GM18867 (cell line): ENCODE results near the gene CRTAC1.

Experiments used
- ATAC-seq: cut with Tn5 transposase; IDR thresholded peaks from one replicate; pipeline ENCODE4 v1.9.1; 2021; ENCODE audit warnings: mild to moderate bottlenecking, moderate library complexity; ENCODE audit not compliant: unreplicated experiment

Gene CRTAC1

DNA sequence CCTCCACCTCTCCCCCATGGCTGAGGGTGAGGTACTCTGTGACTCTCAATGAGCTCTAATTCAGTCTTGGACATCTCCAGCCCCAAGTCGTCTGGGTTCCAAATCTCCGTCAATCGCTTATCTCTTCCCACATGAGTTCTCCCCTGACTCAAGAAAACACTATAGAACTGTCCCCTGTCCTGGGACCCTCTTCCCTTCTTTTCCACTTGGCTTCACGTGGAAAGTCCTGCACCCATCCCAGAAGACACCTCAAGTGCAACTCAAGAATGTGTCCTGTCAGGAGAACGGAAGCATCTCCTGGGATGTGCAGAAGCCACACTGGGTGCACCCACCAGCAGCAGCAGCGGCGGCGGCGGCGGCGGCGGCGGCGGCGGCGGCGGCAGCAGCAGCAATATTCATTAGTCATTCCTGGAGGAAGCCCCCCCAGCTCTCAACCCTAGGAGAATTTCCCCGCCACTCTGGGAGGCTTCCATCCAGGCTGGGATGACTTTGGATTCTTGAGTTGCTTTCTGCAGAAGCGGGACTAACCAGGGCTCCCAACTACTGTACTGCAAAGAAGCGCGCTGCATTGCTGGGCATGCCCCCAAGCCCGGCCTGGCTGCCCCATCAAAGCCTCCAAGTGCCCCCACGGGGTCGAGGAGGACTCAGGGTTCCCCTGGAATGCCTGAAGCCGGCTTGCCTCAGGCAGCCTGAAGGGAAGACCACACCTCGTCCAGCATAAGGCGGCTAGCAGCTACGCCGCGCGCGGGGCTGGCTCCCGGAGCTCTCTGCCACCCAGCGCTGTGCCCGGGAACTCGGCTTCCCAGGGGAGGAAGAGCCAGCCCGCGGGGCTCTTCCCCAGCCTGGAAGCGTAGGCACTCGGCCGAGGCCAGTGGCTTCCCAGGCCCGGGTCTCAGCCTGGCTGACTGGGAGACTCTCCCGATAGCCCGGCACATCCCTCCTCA is 1.0 kb downstream of the CRTAC1 start:
- no peak for ATAC-seq

DNA sequence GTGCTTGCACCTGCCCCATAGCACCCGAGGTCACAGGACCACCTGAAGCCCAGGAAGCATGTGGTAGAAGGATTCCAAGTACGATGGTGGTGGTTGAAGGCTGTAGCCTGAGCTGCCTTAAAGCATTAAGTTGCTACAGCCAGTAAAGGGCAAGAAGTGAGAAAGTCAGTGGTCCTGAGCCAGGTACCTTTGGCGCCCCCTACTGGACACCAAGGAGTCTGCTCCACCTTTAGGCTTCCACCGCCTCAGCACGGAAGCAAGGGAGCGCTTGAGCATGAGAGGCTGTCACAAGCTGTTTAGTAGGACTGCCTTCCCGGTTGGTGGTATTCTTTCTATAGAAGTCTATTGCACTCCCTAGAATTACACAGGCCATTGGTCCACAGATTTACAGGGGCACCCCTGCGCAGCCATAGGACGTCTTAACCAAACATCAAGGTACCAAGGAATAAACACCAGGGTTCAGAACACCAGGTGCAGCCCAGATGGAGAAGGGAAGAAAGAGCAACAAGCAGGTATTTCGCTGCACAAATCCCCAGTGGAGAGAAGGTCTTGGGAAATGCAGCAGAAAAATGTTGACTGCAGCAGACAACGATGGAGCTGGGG is 2.2 kb downstream of the CRTAC1 start:
- ATAC-seq = peak; percentile 68

DNA sequence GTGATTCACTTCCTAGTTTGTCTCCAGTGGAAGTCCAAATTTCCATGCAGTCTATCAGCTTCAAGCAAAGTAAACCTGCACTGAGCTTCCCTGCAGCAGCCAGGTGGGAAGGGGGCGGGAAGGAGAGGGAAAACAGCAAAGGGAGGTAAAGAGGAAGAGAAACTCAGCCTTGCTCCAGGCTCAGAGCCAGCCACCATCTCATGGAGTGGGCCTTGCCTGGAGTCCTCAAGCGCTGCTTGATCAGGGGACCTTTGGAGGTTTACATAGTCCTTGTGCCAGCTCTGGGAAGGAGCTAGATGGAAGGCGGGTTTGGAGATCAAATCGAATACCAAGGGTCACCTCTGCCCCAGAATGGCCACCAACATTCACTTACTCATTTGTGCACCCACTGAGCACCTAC is 7.4 kb downstream of the CRTAC1 start:
- ATAC-seq = no peak

DNA sequence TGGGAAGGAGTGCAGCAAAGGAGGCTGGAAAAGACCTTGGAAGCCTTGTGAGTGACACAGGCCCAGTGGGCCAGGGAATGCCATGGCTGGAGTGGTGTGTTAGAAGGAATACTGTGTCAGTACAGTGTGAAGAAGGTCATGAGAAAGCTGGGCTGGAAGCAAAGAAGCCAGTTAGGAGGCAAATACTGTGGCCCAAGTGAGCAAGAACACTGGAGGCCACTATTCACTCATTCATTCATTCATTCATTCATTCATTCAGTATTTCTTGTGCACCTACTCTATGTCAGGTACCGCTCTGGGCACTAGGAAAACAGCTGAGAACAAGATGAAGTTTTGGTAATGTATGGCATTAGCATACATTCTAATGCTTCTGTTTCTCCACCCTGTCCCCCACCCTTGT is 9.6 kb downstream of the CRTAC1 start:
- no peak for ATAC-seq

DNA sequence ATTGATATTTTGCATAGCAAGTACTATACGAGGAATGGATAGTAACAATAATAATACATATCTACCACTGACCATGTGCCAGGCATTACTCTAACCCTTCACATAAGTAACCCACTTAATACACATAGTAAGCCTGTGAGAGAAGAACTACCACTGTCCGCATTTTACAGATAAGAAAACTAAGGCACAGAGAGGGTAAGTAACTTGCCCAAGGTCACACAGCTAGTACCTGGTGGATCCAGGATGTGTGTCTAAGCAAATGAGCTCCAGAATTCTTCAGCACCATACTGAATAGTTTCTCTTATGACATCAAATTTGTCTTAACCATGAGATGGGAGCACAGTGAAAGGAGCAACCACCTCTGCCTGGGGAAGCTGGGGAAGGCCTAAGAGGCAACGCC is 10.2 kb downstream of the CRTAC1 start:
- ATAC-seq = no peak

DNA sequence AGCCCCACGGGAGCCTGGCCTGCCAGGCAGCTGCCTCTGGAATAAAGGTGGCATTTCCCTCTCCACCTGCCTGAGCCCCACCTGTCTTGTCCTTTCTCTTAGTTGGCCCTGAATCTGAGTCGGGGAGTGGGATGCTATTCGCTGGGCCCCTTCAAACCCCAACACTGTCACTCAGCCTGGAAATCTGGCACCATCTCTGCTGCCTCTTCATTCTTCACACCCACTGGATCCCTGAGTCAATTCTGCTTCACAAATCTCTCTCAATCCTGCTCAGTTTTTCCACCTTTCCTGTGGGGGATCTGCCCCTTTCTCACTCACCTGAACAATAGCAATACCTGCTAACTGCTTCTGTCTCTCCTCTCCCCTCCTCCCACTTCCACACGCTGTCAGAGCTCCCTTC is 10.6 kb downstream of the CRTAC1 start:
- ATAC-seq = no peak

DNA sequence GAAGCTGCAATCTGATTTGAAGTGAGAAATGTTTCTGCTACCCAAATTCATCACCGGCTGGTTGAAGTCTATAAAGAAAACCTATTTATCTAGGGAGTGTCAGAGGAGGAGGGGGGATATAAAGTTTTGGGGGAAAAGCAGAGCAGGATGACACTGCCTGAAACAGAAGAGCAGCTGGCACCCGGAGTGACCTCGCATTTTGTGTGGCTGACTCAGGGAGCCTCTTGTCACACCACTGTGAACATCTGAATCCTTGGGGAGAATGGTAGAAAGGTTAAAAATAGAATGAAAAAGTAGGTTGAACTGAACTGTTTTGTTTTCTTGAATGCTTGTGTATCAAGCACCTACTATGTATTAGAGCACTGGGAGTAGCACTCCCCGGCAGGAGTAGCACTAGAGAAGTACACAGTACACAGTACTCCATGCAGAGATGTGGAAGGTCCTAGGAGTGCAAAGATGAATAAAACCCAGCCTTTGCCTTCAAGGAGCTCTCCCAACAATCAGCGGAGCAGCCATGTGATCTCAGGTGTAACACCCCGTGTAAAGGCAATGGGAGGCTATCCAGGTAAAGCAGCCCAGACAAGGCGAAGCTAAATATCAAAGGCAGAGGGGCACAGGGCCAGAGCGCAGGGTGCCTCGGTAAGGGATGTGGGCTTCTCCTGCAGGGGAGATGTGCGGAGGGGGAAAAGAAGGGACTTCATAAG is 13.5 kb downstream of the CRTAC1 start:
- ATAC-seq = no peak

DNA sequence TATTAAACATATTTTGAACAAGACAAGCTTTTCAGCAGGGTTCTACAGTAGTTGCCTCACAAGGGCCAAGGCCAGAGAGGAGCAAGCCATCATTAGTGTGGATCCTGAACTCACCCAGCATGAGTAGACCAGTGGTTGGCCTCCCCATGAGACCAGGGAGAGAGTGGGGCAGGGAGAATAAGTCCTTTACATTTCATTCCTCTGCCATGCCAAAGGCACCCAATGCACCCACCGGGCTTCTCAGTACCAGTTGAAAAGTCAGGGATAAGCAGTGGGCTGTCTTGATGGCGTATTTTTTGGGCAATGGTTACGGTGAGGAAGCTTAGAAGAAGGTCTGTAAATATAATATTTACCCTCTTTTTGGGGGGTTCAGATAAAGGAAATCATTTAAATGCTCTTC is 16.6 kb downstream of the CRTAC1 start:
- ATAC-seq = no peak

DNA sequence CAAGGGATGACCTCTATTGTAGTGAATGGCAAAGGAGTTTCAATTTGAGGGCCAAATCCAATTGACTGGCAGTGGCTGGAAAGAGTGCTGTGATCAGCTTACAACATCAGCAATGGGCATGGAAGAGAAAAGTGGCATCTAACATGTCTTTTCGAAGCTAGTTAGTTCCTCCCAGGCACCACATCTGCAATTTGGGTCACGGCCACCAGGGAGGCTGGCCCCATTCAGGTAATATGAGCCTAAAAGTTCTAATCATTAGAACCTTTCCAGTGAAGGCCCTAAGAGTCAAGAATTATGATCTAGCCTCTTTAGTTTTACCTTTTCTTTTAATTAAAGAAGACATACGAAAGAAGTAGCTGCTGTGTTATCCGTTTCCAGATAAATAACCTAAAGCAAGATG is 17.3 kb downstream of the CRTAC1 start:
- no peak for ATAC-seq

DNA sequence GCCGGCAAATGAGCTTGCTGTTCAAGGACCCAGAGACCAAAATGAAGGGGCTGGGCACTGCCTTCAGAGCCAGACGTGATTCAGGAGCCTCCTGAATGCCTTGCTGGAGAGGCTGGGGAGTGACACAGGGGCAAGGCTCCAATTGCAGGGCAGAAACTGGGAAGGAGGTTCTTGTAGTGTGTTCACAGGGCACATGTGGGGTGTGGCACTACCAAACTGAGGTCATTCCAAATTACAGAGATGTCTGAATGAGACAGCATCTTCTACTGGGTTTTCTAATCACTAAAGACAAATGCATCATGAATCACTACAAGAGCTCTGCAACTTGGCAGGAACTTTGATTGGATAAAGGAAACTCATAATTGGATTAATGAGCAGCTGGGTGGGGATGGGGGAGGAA is 17.8 kb downstream of the CRTAC1 start:
- ATAC-seq = no peak

DNA sequence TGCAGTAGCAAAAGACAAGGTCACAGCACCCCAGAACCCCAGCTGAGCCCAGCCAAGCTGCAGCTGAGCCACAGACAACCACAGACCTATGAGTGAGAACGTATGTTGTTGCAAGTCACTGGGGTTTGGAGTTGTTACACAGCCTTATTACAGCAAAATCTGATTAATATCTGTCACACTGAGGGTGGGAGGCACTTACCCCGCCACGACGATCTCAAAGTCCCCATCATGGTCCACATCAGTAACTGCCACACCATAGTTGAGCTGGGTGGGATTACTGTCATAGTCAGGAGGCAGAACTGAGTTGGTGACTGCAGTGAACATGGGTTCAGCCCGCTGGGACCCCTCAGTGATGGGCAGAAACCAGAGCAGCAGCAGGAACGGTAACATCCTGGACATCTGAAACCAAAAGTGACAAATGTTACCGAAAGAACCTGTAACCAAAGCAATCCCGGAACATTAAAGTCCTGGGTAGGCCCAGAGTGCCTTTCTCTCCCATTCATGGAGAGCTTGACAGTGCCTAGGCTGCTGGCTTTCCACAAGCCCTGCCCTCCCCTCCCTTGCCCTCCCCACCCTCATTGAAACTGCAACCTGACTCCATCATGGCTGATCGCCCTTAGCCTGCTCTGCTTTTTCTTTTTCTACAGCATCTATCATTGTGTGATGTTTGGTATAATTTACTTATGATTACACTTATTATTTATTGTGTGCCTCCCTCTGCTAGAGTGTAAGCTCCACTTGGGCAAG is 19.3 kb downstream of the CRTAC1 start:
- no peak for ATAC-seq

DNA sequence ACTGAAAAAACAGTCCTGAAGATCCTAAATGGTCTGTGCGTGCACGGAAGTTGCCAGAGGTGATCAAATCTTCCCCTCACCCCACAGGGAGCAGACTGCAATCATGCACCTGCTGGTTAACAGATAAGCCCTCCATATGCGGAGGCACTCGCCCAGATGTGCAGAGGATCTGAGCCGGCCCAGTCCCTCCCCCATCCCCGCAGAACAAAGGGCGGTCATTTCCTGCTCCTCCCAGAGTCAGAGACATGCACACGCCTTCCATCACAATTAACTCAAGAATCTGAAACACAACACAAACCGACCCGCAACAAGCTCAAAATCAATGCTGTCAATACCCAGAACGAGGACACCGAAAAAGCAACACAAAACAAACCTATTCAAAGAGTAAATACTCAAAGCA is 24.2 kb downstream of the CRTAC1 start:
- no peak for ATAC-seq

DNA sequence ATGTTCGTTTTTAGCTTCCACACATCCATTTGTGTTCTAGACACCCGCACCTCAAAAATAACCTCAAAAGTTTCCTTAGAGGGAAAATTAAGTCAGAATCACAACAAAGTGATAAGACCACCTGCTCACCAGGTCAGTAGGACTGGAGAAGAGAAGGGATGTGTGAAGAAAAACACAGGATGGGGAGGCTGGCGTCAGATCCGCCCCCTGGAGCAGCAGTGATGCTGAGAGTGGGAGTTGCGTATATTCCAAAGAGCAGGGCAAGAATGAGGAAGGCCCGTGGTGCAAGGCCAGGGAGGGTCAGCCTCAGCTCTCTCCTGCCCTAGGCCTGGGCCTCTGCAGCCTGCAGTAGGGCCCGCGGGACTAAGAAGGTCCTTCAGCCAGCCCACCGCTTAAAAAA is 28.7 kb downstream of the CRTAC1 start:
- ATAC-seq = no peak

DNA sequence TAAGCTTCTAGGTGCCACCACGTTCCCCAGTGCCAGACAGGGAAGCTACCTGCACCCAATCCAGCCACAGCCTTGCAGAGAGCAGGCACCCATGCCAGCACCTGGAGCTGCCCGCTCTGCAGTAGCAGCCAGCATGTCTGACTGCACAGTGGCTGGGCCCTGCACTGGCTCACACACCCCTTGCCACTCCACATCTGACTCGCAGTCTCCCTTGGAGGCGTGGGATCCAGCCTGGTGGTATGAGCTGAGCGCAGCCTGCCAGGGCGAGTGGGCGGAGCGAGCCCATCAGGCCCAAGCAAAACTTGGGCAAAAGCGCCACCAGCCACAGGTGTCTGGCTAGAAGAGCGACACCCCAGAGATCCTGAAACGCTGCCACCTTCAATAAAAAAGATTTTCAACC is 30.1 kb downstream of the CRTAC1 start:
- no peak for ATAC-seq

DNA sequence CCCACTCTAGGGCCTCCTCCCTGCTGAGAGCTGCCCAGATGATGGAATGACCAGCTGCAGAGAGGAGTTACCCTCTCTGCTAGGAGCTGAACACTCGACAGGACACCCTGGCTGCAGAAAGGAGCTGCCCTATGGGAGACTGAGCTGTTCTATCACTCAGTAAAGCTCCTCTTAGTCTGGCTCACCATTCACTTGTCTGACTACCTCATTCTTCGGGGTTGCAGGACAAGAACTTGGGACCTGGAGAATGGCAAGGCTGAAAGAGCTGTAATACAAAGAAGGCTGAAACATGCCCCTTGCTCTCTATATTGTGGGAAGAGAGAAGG is 30.5 kb downstream of the CRTAC1 start:
- ATAC-seq = no peak

DNA sequence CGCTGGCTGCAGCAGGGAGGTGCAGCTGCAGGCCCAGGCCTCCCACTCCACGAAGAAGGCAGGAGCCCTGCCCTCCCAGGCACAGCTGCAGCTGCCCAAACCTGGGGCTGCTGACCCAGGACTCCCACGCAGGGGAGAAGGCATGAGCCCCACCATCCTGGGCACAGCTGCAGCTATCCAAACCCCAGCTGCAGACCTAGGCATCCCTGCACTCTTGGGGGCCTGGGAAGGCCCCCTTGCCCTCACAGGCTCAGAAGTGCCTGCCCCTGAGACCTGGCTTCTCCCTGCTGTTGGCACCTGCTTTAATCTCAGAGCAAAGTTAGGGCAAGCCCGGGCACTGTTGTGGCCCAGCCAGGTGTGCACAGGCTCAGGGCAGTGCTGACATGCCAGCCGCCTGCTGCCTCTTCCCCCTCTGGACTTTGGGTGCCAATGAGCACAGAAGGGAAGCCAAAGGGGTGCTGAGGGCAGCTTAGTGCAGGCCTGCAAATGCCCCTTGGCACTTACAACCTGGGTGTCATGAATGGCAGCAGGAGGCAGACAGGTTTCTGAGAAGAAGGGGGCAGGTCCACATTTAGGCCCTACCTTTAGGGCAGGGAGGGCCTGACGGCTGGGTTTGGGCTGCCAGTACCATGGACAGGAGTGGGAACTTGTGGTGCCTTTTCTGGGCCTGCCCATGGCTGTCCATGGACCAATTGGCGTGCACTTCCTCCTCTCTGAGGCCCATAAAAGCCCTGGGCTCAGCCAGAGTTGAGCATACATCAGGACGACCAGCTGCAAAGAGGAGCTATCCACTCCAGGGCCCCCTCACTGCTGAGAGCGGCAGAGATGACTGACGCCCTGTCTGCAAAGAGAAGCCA is 31.1 kb downstream of the CRTAC1 start:
- no peak for ATAC-seq

DNA sequence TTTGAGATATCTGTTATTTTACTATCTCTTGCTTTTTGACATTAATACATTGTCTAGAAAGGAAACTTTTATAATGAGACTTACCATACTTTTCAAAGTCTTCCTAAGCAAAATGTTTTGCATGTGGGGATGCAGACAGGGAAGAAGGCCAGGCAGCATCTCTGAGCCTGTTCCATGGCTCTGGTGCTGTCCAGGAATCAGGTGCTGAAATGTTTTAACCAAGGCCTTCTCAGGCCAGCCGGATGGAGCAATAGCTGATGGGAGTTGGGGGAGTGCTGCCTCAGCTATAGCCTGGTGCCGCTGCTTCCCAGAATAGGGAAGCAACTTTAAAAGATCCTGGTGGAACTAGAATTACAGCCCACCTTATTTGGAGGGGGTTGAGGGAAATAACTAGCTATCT is 38.5 kb downstream of the CRTAC1 start:
- no peak for ATAC-seq

DNA sequence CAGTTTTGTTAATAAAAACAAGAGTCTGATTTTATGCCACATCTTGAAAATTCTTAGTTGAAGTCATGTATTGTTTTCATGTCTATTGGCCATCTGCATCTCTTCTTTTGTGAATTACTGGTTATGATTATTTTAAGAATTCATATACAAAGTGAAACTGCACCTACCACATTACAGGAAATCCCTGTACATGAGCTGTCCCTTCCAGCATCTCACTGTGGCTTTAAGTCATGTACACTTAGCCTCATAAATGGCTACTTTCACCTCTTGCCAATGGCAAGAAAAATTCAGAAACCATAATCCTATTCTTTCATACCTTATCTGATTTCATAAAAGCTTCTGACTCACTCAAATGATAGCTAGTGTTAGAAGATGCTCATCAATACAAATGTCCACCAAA is 48.6 kb downstream of the CRTAC1 start:
- ATAC-seq = no peak

DNA sequence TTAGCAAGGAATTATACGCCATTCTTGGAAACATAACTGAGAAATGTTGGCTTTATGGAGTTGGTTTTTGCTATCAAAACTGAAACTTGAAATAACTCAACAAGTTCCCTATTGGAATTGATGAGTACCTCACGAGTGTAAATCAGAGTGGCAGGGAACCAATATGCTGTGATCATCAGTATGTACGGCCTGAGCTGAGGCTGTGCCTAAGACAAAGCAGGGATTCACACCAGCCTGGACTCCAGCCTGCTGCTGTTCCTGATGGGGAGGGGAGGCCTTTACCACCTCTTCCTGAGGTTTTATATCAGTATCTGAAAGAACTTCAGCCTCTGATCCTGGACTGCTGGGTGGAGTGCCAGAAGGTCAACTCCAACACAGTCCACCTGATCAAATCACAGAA is 52.7 kb downstream of the CRTAC1 start:
- ATAC-seq = no peak

DNA sequence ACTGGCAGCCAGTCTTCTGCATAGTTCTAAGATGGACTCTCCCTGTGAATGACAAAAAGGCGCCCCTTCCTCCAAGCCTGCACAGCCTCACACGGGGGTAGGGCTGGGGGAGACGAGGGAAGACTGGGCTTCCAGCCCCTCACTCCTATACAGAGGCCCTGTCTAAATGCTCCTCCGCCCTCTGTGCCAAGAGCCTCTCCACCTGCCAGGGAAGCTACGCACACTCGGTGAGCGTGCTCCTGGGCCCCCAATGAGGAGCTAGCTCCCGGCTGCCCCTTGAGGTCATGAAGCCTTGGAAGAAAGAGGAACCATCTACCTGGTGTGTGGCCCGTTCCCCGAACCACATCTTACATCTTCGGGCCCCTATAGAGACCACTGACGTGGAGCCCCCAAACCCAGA is 54.8 kb downstream of the CRTAC1 start:
- no peak for ATAC-seq
